ENCODE data around the gene HNRNPL. TPM values are rescaled to one million over a fixed set of nuclear protein-coding genes. Genes with fewer than 3 reads are reported as not detected.
"Not testable (repeated sequence)": the region's sequence is repeated elsewhere in the genome, so short reads cannot be mapped to it uniquely, and the experiment has no call there.

The HNRNPL gene
- total RNA-seq, 2 experiments from 2014 or later = 457 to 464 TPM

DNA sequence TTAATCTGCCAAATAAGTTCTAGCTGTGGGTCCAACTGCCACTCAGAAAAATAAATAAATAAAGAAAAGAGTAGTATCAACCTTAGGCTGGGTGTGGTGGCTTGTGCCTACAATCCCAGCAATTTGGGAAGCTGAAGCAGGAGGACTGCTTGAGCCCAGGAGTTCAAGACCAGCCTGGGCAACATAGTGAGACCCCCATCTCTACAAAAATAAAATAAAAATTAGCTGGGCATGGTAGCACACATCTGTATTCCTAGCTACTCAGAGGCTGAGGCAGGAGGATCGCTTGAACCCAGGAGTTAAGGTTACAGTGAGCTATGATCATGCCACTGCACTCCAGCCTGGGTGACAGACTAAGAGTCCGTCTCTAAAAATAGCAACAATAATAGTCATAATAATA is 35.9 kb downstream of the HNRNPL start:
- CTCF ChIA-PET = interaction anchor here (0.9 to 1.3 kb wide), 2 partner anchors 55 to 74 kb away, joined by 3 read pairs; no protein-coding TSS in a partner anchor
- H3K9me3 Mint-ChIP-seq, H3K4me1 Mint-ChIP-seq, DNase-seq, H3K27me3 Mint-ChIP-seq, H3K4me3 Mint-ChIP-seq, H3K27ac Mint-ChIP-seq: not testable (repeated sequence)
- H3K36me3 Mint-ChIP-seq (ENCODE audit: low read depth) = peaks cover 22% of the 10 kb centered on the region
- POLR2A ChIA-PET = interaction anchor here (1.0 kb wide), 1 partner anchor 35 kb away, joined by 3 read pairs; no protein-coding TSS in a partner anchor

DNA sequence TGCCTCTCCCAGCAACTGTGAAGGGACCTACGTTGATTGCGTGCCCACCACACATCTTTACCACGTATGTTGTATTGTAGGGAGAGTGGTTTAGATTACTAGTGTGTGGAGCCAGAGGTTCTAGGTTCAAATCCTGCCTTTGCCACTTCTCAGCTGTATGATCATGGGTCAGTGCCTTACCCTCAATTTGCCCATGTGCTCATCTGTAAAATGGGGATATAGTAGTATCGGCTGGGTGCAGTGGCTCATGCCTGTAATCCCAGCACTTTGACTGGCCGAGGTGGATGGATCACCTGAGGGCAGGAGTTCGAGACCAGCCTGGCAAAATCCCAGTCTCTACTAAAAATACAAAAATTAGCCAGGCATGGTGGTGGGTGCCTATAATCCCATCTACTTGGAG is 36.5 kb downstream of the HNRNPL start:
- Mint-ChIP-seq H3K4me1 (no peaks in the 10 kb centered on the region), H3K27ac (no peak overlapping the region), H3K9me3 (no peaks in the 10 kb centered on the region), H3K27me3 (no peaks in the 10 kb centered on the region), H3K4me3 (no peak overlapping the region), H3K36me3 (ENCODE audit: low read depth) (peaks cover 22% of the 10 kb centered on the region)
- CTCF ChIA-PET = interaction anchor here (1.3 kb wide), 1 partner anchor 74 kb away, joined by 3 read pairs; no protein-coding TSS in a partner anchor
- POLR2A ChIA-PET = interaction anchor here (0.6 to 1.0 kb wide), 2 partner anchors 36 to 217 kb away, joined by 3 read pairs; no protein-coding TSS in a partner anchor
- DNase-seq = no peak

DNA sequence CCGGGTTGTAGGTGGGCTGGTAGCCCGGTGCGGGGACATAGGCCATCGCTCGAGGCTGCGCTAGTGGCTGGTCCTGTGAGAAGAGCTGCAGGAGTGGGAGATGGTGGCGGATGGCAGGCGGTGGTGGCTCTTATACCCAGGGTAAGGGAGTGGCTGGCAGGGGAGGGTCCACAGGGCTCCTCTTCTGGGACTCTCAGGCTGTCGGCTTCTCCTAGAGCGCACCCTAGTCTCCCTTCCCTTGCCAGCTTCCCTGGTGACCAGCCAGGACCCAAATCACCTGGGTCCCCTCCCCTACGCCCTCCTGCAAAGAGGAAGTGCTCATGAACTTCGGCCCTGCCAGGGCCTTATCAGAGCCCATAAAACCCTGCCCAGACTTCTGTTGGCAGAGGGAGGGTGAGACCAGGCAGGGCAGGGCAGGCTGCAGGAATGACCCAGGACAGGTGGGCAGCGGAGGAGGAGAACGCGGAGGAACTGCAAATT is 36.9 kb downstream of the HNRNPL start, which contains the start of gene LGALS4:
TSS of gene LGALS4 (minus strand) at position 105 of the 480 bp plus-strand sequence. CDS start at position 46, 59 bp downstream.
- Mint-ChIP-seq H3K27ac (no peak within 1 kb of the TSS), H3K4me1 (no peaks in the 10 kb centered on the region), H3K36me3 (ENCODE audit: low read depth) (peaks cover 22% of the 10 kb centered on the region), H3K9me3 (no peaks in the 10 kb centered on the region), H3K4me3 (no peak within 1 kb of the TSS), H3K27me3 (no peaks in the 10 kb centered on the region)
- POLR2A ChIA-PET = interaction anchor here (0.6 to 1.3 kb wide), 3 partner anchors 13 to 217 kb away, joined by 3 read pairs; no protein-coding TSS in a partner anchor
- DNase-seq = no peak
- CTCF ChIA-PET = interaction anchor here (1.3 kb wide), 1 partner anchor 75 kb away, joined by 3 read pairs; no protein-coding TSS in a partner anchor

DNA sequence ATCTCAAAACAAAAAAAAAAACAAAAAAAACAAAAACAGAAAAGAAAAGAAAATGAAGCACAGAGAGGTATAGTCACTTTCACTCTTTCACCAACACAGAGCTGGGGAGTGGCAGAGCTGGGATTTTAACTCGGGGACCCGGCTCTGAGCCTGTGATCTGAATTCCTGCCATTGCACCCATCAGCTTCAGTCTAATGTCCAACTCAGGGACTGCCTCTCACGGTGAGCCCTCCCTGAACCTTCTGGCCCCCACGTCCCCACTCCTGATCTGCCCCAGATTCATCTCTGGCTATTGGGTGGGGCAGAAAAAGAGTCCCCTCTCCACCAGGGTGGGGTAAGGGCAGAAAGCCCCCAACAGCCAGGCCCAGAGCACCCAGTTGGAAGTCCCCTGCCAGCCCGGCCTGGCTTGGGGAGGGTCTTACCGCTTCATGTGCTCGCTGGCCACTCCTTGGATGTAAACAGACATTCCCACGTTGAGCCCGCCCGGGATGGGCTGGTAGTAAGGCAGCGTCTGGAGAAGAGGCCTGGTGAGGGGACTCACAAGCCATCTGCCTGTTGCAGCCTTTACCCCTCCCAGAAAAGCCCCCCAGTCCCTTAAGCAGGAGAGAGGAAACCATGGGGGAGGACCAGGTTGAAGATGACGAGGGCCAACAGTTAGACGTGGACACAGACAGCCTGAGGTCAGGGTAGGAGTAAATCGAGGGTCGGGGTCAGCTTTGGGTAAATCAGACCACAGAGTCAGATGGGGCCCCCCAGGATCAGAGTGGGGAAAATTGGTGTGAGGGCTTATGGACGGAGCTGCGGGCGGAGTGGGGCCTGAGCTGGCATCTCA is 37.6 kb downstream of the HNRNPL start:
- Mint-ChIP-seq H3K36me3 (ENCODE audit: low read depth) (peaks cover 18% of the 10 kb centered on the region), H3K27ac (no peak overlapping the region), H3K4me3 (no peak overlapping the region), H3K27me3 (no peaks in the 10 kb centered on the region), H3K4me1 (no peaks in the 10 kb centered on the region), H3K9me3 (no peaks in the 10 kb centered on the region)
- ChIA-PET POLR2A (interaction anchor here (1.3 kb wide), 1 partner anchor 13 kb away, joined by 3 read pairs; no protein-coding TSS in a partner anchor), CTCF (interaction anchor here (0.6 kb wide), 1 partner anchor 132 kb away, joined by 3 read pairs; no protein-coding TSS in a partner anchor)
- DNase-seq = no peak

DNA sequence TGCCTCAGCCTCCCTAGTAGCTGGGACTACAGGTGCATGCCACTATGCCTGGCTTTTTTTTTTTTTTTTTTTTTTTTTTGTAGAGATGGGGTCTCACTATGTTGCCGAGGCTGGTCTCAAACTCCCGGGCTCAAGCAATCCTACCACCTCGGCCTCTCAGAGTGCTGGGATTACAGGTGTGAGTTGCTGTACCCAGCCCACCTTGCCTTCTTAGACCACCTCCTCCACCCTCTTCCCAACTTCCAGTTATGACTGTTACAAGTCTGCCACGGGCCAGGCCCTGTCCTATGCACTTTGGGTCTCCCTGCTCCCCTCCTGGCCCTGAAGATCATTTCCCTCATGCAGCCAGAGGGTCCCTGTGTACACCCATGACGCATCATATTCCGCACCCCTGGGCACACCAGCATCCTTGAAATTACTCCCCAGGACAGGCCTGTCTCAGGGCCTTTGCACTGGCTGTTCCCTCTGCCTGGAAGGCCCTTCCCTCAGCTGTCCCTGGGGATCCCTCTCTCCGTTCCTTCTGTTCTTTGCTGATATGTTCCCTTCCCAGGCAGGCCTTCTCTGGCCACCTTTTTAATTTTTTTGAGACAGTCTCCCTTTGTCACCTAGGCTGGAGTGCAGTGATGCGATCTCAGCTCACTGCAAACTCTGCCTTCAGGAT is 40.1 kb downstream of the HNRNPL start:
- POLR2A ChIA-PET = interaction anchor here (0.6 kb wide), 1 partner anchor 486 kb away, joined by 3 read pairs; the partner anchor contains the start of gene IFNL1
- DNase-seq = no peak
- Mint-ChIP-seq H3K36me3 (ENCODE audit: low read depth) (no peaks in the 10 kb centered on the region), H3K27ac (no peak overlapping the region), H3K4me1 (peaks cover 6% of the 10 kb centered on the region), H3K27me3 (no peaks in the 10 kb centered on the region), H3K9me3 (no peaks in the 10 kb centered on the region), H3K4me3 (no peak overlapping the region)
- CTCF ChIA-PET = no interaction called here

DNA sequence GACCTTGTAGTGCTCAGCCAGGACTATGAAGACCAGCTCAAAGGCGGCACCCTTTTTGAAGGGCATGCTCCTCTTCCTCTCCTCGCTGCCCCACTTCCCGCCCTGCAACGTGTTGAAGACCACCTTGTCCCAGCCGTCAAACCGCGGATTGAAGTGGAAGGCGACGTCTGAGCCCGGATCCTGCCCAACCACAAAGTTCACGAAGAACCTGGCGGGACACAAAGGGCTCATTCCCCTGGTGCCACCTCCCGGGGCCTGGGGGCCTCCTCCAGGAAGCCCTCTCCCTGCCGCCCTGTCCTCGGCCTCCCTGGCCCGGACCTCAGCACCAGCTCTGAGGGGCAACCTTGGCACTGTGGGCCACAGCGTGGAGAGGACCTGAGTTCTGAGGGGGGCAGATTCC is 41.0 kb downstream of the HNRNPL start:
- H3K4me3 Mint-ChIP-seq = no peak overlapping the region
- POLR2A ChIA-PET = no interaction called here
- CTCF ChIA-PET = no interaction called here
- H3K4me1 Mint-ChIP-seq = peaks cover 6% of the 10 kb centered on the region
- H3K9me3 Mint-ChIP-seq = no peaks in the 10 kb centered on the region
- no peak for DNase-seq
- no peaks in the 10 kb centered on the region for H3K36me3 Mint-ChIP-seq (ENCODE audit: low read depth)
- no peaks in the 10 kb centered on the region for H3K27me3 Mint-ChIP-seq
- no peak overlapping the region for H3K27ac Mint-ChIP-seq

DNA sequence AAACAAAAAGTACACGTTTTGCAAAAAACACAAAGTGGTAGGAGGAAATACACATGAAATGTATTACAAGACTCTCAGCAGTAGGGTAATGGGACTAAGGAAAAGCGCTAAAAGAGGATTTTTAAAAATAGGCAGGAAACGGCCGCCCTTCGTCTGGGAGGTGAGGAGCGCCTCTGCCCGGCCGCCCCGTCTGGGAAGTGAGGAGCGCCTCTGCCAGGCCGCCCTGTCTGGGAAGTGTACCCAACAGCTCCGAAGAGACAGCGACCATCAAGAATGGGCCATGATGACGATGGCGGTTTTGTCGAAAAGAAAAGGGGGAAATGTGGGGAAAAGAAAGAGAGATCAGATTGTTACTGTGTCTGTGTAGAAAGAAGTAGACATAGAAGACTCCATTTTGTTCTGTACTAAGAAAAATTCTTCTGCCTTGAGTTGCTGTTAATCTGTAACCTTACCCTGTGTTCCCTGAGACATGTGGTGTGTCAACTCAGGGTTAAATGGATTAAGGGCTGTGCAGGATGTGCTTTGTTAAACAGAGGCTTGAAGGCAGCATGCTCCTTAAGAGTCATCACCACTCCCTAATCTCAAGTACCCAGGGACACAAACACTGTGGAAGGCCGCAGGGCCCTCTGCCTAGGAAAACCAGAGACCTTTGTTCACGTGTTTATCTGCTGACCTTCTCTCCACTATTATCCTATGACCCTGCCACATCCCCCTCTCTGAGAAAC is 42.2 kb downstream of the HNRNPL start:
- not testable (repeated sequence) for H3K4me3 Mint-ChIP-seq, H3K27ac Mint-ChIP-seq

DNA sequence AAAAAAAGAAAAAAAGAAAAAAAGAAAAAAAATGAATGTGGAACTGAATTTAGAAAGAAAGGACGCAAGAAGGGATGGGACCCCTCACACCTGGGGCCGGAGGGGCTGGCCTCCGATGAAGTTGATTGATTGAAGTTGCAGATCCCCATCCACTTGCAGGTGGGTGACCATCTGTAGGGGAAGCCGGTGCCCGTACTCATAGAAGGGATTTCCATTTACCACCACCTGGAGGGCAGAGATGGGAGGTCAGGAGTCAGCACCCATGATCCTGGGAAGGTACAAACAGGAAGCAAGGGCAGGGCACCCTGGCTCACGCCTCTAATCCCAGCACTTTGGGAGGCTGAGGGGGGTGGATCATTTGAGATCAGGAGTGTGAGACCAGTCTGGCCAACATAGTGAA is 43.4 kb downstream of the HNRNPL start:
- ChIA-PET CTCF (no interaction called here), POLR2A (no interaction called here)
- no peak overlapping the region for H3K4me3 Mint-ChIP-seq
- H3K27ac Mint-ChIP-seq = no peak overlapping the region
- H3K36me3 Mint-ChIP-seq (ENCODE audit: low read depth) = no peaks in the 10 kb centered on the region
- no peaks in the 10 kb centered on the region for H3K27me3 Mint-ChIP-seq
- no peak for DNase-seq
- no peaks in the 10 kb centered on the region for H3K9me3 Mint-ChIP-seq
- H3K4me1 Mint-ChIP-seq = peaks cover 6% of the 10 kb centered on the region

More for the DNA sequence above, 42.2 kb downstream of the HNRNPL start:
- POLR2A ChIA-PET; H3K36me3 Mint-ChIP-seq (ENCODE audit: low read depth); H3K27me3 Mint-ChIP-seq; H3K9me3 Mint-ChIP-seq; H3K4me1 Mint-ChIP-seq; CTCF ChIA-PET; DNase-seq: not testable (repeated sequence)

DNA sequence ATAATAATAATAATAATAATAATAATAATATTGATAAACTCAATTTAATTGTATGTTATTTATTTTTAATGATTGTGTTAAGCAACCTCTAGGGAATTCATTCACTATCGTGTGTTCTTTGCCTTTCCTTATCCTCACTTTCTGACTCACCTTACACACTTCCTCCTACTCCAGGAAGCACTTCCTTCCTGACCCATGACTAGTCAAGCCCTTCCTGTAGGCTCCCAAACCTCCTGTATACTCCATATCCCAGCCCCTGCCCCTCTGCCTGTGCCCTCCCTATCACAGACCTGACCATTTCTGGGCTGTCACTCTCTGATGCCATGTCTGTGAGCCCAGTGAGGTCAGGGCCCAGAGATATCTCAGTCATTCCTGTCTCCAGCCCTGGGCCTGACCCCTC is 44.6 kb downstream of the HNRNPL start:
- Mint-ChIP-seq H3K9me3 (no peaks in the 10 kb centered on the region), H3K27ac (no peak overlapping the region), H3K4me1 (peaks cover 6% of the 10 kb centered on the region), H3K27me3 (no peaks in the 10 kb centered on the region), H3K4me3 (no peak overlapping the region), H3K36me3 (ENCODE audit: low read depth) (no peaks in the 10 kb centered on the region)
- ChIA-PET POLR2A (no interaction called here), CTCF (no interaction called here)
- no peak for DNase-seq

DNA sequence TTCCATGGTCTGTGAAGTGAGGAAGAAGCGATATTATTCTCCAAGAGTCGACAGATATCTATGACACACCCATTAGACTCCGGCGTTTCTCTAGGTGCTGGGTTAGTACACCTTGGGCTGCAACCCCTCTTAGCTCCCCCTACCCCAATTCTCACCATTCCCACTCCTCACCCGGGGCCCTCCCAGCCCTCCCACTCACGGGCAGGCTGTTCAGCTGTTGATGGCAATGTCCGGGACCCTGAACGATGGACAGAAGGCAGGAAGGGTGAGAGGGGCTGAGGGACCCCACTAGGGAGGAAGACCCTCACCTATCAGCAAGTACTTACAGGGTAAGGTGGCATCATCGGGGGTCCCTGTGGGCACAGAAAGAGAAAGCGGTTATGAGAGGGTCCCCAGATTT is 46.2 kb downstream of the HNRNPL start:
- POLR2A ChIA-PET = no interaction called here
- Mint-ChIP-seq H3K27me3 (no peaks in the 10 kb centered on the region), H3K9me3 (no peaks in the 10 kb centered on the region), H3K4me1 (peaks cover 6% of the 10 kb centered on the region), H3K4me3 (no peak overlapping the region), H3K27ac (no peak overlapping the region), H3K36me3 (ENCODE audit: low read depth) (no peaks in the 10 kb centered on the region)
- DNase-seq = no peak
- CTCF ChIA-PET = interaction anchor here (0.7 kb wide), 1 partner anchor 128 kb away, joined by 5 read pairs; no protein-coding TSS in a partner anchor

DNA sequence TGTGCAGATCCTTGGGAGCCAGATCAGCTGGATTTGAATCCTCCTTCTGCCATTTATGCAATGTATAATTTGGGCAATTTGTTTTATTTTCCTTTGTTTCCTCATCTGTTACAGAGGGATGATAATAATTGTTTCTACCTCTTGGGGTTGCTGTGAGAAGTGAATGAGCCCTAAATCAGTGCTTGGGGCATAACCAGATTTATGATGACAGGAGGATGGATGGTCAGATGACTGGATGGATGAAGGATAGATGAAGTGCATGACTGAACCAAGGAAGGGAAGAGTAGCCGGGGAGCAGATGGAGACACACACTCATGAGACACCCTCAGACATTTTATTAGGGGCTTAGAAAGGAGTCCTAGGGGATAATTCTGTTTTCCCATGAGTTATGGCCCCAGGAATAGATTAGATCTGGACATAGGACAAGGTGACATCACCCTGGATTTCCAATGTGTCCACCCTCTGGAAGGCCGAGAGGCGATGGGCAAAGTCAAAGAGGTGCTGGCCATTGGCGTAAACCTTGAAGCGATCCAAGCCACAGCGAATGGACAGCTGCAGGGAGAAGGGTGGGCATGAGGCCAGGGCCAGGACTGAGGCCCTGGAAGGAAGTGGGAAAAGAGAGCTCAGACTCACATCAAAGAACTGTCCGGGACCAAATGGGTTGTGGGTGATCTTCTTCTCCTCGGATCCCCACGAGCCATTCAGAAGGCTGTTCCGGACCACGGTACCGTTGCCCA is 48.3 kb downstream of the HNRNPL start:
- no peak for DNase-seq
- Mint-ChIP-seq H3K27ac (no peak overlapping the region), H3K36me3 (ENCODE audit: low read depth) (no peaks in the 10 kb centered on the region), H3K9me3 (no peaks in the 10 kb centered on the region), H3K27me3 (no peaks in the 10 kb centered on the region), H3K4me3 (no peak overlapping the region), H3K4me1 (peaks cover 6% of the 10 kb centered on the region)
- ChIA-PET CTCF (no interaction called here), POLR2A (interaction anchor here (1.2 kb wide), 1 partner anchor 41 kb away, joined by 3 read pairs; no protein-coding TSS in a partner anchor)

Measured in activated CD4-positive, alpha-beta memory T cell treated with anti-CD3 and anti-CD28 coated beads, Interleukin-2, amount 10 ng/mL, durations not matched to agents 7 days and 5 days (primary cell).